T follicular helper cell (primary cell): ENCODE measurements around the gene NCF1.
"Not testable (repeated sequence)": the region's sequence is repeated elsewhere in the genome, so short reads cannot be mapped to it uniquely, and the experiment has no call there.

Experiments
- DNase-seq: peaks from one replicate; pipeline ENCODE4 v3.0.0-alpha.2; 2020; ENCODE audit warnings: low read depth

Gene NCF1

DNA sequence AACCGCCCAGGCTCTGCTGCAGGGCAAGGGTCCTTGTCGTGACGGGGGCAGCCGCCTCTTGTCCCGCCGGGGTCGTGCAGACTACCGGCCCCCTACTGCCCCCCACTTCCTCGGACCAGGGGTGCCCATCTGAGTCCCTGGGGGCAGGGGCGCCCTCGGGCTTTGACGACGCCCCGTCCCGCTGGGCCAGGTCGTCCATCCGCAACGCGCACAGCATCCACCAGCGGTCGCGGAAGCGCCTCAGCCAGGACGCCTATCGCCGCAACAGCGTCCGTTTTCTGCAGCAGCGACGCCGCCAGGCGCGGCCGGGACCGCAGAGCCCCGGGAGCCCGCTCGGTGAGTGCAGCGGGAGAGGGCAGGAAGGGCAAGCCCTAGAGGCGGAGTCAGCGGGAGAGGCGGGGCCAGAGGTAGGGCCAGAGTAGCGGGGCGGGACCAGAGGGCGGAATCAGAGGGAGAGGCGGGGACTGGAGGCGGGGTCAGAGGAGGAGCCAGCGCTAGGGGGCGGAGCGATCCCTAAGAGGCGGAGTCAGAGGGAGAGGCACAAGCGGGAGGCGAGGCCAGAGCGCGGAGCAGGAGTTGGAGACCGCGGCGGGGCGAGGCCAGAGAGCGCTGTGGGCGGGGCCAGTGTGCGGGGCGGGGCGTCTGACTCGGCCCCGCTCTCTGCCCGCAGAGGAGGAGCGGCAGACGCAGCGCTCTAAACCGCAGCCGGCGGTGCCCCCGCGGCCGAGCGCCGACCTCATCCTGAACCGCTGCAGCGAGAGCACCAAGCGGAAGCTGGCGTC, 14.7 kb downstream of the NCF1 start:
- DNase-seq: peak; percentile 93

GRCh38 chr7:74789200-74789736, 15.5 kb downstream of the NCF1 start:
- not testable (repeated sequence) for DNase-seq

DNA sequence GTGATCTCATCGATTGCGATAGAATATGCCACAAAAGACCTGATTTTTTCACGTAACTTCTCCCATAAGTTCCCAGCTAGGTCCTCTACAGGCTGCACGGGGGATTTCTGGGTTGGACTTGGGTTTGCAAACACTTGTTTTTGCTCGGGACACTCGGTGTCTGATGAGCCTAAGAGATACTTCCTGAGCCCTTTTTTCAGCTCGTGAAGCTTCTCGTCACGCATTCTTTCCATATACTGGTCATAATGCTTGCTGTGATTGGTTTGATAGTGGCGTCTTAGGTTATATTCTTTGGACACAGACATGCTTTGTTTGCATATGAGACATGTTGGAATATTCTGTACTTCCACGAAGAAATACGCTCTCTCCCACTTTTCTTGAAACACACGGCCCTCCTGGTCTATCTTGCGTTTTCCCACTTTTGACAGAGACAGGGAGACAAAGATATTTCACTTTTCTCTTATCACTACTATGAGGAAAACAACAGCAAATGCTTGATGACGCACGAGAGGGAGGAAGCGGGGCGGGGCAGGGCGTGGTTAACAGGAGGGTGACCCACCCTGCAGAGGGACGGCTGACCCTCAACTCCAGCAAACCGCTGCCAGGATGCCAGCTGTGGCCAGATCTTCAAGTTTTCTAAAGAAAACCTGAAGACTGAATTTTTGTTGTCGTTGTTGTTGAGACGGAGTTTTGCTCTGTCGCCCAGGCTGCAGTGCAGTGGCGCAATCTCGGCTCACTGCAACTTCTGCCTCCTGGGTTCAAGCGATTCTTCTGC, 24.2 kb downstream of the NCF1 start:
- not testable (repeated sequence) for DNase-seq

DNA sequence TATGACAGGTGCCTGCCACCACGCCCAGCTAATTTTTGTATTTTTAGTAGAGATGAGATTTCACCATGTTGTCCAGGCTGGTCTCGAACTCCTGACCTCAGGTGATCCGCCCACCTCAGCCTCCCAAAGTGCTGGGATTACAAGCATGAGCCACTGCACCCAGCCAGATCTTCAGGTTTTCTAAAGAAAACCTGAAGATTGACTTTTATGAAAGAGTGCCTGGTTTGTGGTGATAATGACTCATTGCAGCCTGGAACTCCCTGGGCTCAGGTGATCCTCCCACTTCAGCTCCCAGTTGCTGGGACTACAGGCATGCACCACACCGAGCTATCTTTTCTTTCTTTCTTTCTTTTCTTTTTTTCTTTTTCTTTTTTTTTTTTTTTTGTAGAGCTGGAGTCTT, 24.8 kb downstream of the NCF1 start:
- DNase-seq: not testable (repeated sequence)

GRCh38 chr7:74815882-74816281, 42.1 kb downstream of the NCF1 start:
- DNase-seq: not testable (repeated sequence)

- DNase-seq: not testable (repeated sequence)
Observed at GRCh38 chr7:74820146-74820805, 46.5 kb downstream of the NCF1 start.

DNA sequence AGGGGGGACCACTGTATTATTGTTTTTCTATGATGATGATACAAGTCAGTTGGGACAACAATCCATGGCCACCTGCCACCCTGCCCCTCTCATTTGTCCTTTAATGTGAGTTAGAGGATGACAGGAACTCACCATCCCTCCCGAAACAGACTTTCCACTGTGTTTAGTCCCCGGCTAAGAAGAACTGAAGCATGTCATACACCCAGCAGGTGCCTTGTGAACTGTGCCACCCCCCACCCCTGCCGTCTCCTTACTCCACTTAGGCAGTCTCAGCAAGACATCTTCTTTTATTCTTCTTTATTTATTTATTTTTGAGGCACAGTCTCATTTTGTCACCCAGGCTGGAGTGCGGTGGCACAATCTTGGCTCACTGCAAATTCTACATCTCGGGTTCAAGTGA, 47.4 kb downstream of the NCF1 start:
- DNase-seq: not testable (repeated sequence)

DNA sequence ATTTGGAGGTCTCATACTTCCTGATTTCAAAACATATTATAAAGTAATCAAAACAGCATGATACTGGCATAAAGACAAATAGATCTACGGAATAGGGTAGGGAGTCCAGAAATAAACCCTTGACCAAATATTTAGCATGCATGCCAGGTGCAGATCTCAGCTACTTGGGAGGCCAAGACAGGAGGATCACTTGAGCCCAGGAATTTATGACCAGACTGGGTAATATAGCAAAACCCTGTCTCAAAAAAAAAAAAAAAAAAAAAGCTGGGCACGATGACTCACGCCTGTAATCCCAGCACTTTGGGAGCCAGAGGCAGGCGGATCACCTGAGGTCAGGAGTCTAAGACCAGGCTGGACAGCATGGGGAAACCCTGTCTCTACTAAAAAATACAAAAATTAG, 56.1 kb downstream of the NCF1 start:
- not testable (repeated sequence) for DNase-seq

- not testable (repeated sequence) for DNase-seq
Observed at GRCh38 chr7:74830411-74830810, 56.6 kb downstream of the NCF1 start.
